ENCODE results near the gene RLF. TPM values are rescaled to one million over a fixed set of nuclear protein-coding genes. Genes with fewer than 3 reads are reported as not detected.
"Not testable (repeated sequence)": the region's sequence is repeated elsewhere in the genome, so short reads cannot be mapped to it uniquely, and the experiment has no call there.

Gene RLF
- total and polyA plus RNA-seq, 5 donors from 2014 or later, result 7.8 to 36.8 (median 9.1) TPM

GRCh38 chr1:40178200-40178599, 17.0 kb downstream of the RLF start:
- Histone ChIP-seq H3K9me3 (ENCODE audit: control insufficient read depth in 2 of 2, low read length in 2 of 2) (no peaks in the 10 kb centered on the region), H3K36me3 (ENCODE audit: control insufficient read depth, insufficient read depth, low read length) (no peaks in the 10 kb centered on the region), H3K4me1 (ENCODE audit: control insufficient read depth, insufficient read depth, low read length, poor library complexity, severe bottlenecking) (peaks cover 39% of the 10 kb centered on the region), H3K4me3 (ENCODE audit: low read depth, low read length) (peak overlapping the region; percentile 40), H3K27ac (ENCODE audit: insufficient read depth, low read length, poor library complexity, severe bottlenecking) (no peak overlapping the region), H3K27me3 (ENCODE audit: control insufficient read depth, insufficient read depth, low read length) (no peaks in the 10 kb centered on the region)
- ATAC-seq (ENCODE audit: low read depth in 2 of 2) (peak in 1 of 2 donors; percentile 44), DNase-seq (peak in 2 of 3 donors; percentile 13 to 54)
- peak overlapping the region in 1 of 3 donors; percentile 5 for H3K27ac Mint-ChIP-seq
- peaks cover 9% of the 10 kb centered on the region for H3K36me3 Mint-ChIP-seq
- H3K4me1 Mint-ChIP-seq, result peaks cover 49 to 86% (median 54%) of the 10 kb centered on the region in 4 donors
- H3K27me3 Mint-ChIP-seq, result no peaks in the 10 kb centered on the region
- peak overlapping the region in 2 of 4 donors; percentile 2 to 14 for H3K4me3 Mint-ChIP-seq
- peaks cover 0 to 1% (median 0%) of the 10 kb centered on the region in 7 donors for H3K9me3 Mint-ChIP-seq

- H3K36me3 Mint-ChIP-seq, result peaks cover 9% of the 10 kb centered on the region
- H3K9me3 Mint-ChIP-seq, result peaks cover 0 to 1% (median 0%) of the 10 kb centered on the region in 7 donors
- DNase-seq, result no peak
- H3K27me3 Mint-ChIP-seq, result no peaks in the 10 kb centered on the region
- peaks cover 56 to 86% (median 64%) of the 10 kb centered on the region in 4 donors for H3K4me1 Mint-ChIP-seq
- ATAC-seq (ENCODE audit: low read depth in 2 of 2), result no peak
- H3K27ac Mint-ChIP-seq, result no peak overlapping the region
- H3K27me3 ChIP-seq (ENCODE audit: control insufficient read depth, insufficient read depth, low read length), result no peaks in the 10 kb centered on the region
- H3K4me1 ChIP-seq (ENCODE audit: control insufficient read depth, insufficient read depth, low read length, poor library complexity, severe bottlenecking), result peaks cover 30% of the 10 kb centered on the region
- no peak overlapping the region for H3K27ac ChIP-seq (ENCODE audit: insufficient read depth, low read length, poor library complexity, severe bottlenecking)
- no peaks in the 10 kb centered on the region for H3K36me3 ChIP-seq (ENCODE audit: control insufficient read depth, insufficient read depth, low read length)
- H3K9me3 ChIP-seq (ENCODE audit: control insufficient read depth in 2 of 2, low read length in 2 of 2), result no peaks in the 10 kb centered on the region
- no peak overlapping the region for H3K4me3 ChIP-seq (ENCODE audit: low read depth, low read length)
- peak overlapping the region in 2 of 4 donors; percentile 9 to 19 for H3K4me3 Mint-ChIP-seq
These were observed 18.4 kb downstream of the RLF start for GRCh38 chr1:40179496-40180089.

GRCh38 chr1:40183055-40183710, 22.0 kb downstream of the RLF start:
- Mint-ChIP-seq H3K27ac (peak overlapping the region in 2 of 3 donors; percentile 24 to 55), H3K4me3 (no peak overlapping the region), H3K36me3 (peaks cover 4% of the 10 kb centered on the region), H3K9me3 (peaks cover 0 to 1% (median 0%) of the 10 kb centered on the region in 7 donors), H3K4me1 (peaks cover 54 to 82% (median 61%) of the 10 kb centered on the region in 4 donors), H3K27me3 (no peaks in the 10 kb centered on the region)
- Histone ChIP-seq H3K4me3 (ENCODE audit: low read depth, low read length) (no peak overlapping the region), H3K4me1 (ENCODE audit: control insufficient read depth, insufficient read depth, low read length, poor library complexity, severe bottlenecking) (peaks cover 44% of the 10 kb centered on the region), H3K27ac (ENCODE audit: insufficient read depth, low read length, poor library complexity, severe bottlenecking) (no peak overlapping the region), H3K36me3 (ENCODE audit: control insufficient read depth, insufficient read depth, low read length) (no peaks in the 10 kb centered on the region), H3K27me3 (ENCODE audit: control insufficient read depth, insufficient read depth, low read length) (no peaks in the 10 kb centered on the region), H3K9me3 (ENCODE audit: control insufficient read depth in 2 of 2, low read length in 2 of 2) (no peaks in the 10 kb centered on the region)
- ATAC-seq (ENCODE audit: low read depth in 2 of 2) (no peak), DNase-seq (peak in 2 of 3 donors; percentile 22 to 43)

GRCh38 chr1:40184193-40184592, 23.0 kb downstream of the RLF start:
- peak overlapping the region in 3 of 4 donors; percentile 6 to 35 (median 7) for H3K4me3 Mint-ChIP-seq
- no peaks in the 10 kb centered on the region for H3K27me3 Mint-ChIP-seq
- H3K27ac Mint-ChIP-seq, result peak overlapping the region in 1 of 3 donors; percentile 0
- peaks cover 4% of the 10 kb centered on the region for H3K36me3 ChIP-seq (ENCODE audit: control insufficient read depth, insufficient read depth, low read length)
- no peaks in the 10 kb centered on the region for H3K27me3 ChIP-seq (ENCODE audit: control insufficient read depth, insufficient read depth, low read length)
- ATAC-seq (ENCODE audit: low read depth in 2 of 2) (no peak), DNase-seq (no peak)
- no peak overlapping the region for H3K27ac ChIP-seq (ENCODE audit: insufficient read depth, low read length, poor library complexity, severe bottlenecking)
- peaks cover 46% of the 10 kb centered on the region for H3K4me1 ChIP-seq (ENCODE audit: control insufficient read depth, insufficient read depth, low read length, poor library complexity, severe bottlenecking)
- no peaks in the 10 kb centered on the region for H3K9me3 ChIP-seq (ENCODE audit: control insufficient read depth in 2 of 2, low read length in 2 of 2)
- H3K4me3 ChIP-seq (ENCODE audit: low read depth, low read length), result no peak overlapping the region
- H3K9me3 Mint-ChIP-seq, result peaks cover 0 to 1% (median 0%) of the 10 kb centered on the region in 7 donors
- H3K36me3 Mint-ChIP-seq, result peaks cover 11% of the 10 kb centered on the region
- H3K4me1 Mint-ChIP-seq, result peaks cover 50 to 80% (median 64%) of the 10 kb centered on the region in 4 donors

GRCh38 chr1:40185951-40186864, 25.0 kb downstream of the RLF start:
- no peaks in the 10 kb centered on the region for H3K27me3 Mint-ChIP-seq
- peak; percentile 94 for ATAC-seq (ENCODE audit: low read depth in 2 of 2)
- Histone ChIP-seq H3K4me3 (ENCODE audit: low read depth, low read length) (peak overlapping the region; percentile 14), H3K27me3 (ENCODE audit: control insufficient read depth, insufficient read depth, low read length) (no peaks in the 10 kb centered on the region), H3K27ac (ENCODE audit: insufficient read depth, low read length, poor library complexity, severe bottlenecking) (peak overlapping the region; percentile 68), H3K9me3 (ENCODE audit: control insufficient read depth in 2 of 2, low read length in 2 of 2) (no peaks in the 10 kb centered on the region), H3K4me1 (ENCODE audit: control insufficient read depth, insufficient read depth, low read length, poor library complexity, severe bottlenecking) (peaks cover 46% of the 10 kb centered on the region), H3K36me3 (ENCODE audit: control insufficient read depth, insufficient read depth, low read length) (peaks cover 21% of the 10 kb centered on the region)
- H3K4me1 Mint-ChIP-seq, result peaks cover 51 to 71% (median 56%) of the 10 kb centered on the region in 4 donors
- DNase-seq, result peak; percentile 23 to 87 (median 55)
- no peaks in the 10 kb centered on the region for H3K9me3 Mint-ChIP-seq
- H3K27ac Mint-ChIP-seq, result peak overlapping the region; percentile 52 to 81 (median 79)
- peaks cover 21% of the 10 kb centered on the region for H3K36me3 Mint-ChIP-seq
- peak overlapping the region; percentile 58 to 81 (median 71) for H3K4me3 Mint-ChIP-seq

GRCh38 chr1:40187399-40187798, 26.2 kb downstream of the RLF start:
- H3K27me3 Mint-ChIP-seq, result no peaks in the 10 kb centered on the region
- H3K4me3 Mint-ChIP-seq, result peak overlapping the region in 3 of 4 donors; percentile 27 to 46 (median 31)
- H3K27ac Mint-ChIP-seq, result peak overlapping the region; percentile 22 to 66 (median 33)
- Histone ChIP-seq H3K4me3 (ENCODE audit: low read depth, low read length) (no peak overlapping the region), H3K9me3 (ENCODE audit: control insufficient read depth in 2 of 2, low read length in 2 of 2) (no peaks in the 10 kb centered on the region), H3K27me3 (ENCODE audit: control insufficient read depth, insufficient read depth, low read length) (no peaks in the 10 kb centered on the region), H3K4me1 (ENCODE audit: control insufficient read depth, insufficient read depth, low read length, poor library complexity, severe bottlenecking) (peaks cover 41% of the 10 kb centered on the region), H3K27ac (ENCODE audit: insufficient read depth, low read length, poor library complexity, severe bottlenecking) (peak overlapping the region; percentile 68), H3K36me3 (ENCODE audit: control insufficient read depth, insufficient read depth, low read length) (peaks cover 24% of the 10 kb centered on the region)
- DNase-seq (no peak), ATAC-seq (ENCODE audit: low read depth in 2 of 2) (no peak)
- H3K9me3 Mint-ChIP-seq, result no peaks in the 10 kb centered on the region
- H3K4me1 Mint-ChIP-seq, result peaks cover 49 to 63% (median 54%) of the 10 kb centered on the region in 4 donors
- H3K36me3 Mint-ChIP-seq, result peaks cover 26% of the 10 kb centered on the region

GRCh38 chr1:40194639-40195038, 33.5 kb downstream of the RLF start:
- H3K4me1 Mint-ChIP-seq, result peaks cover 11 to 30% (median 18%) of the 10 kb centered on the region in 4 donors
- not testable (repeated sequence) for H3K4me1 ChIP-seq (ENCODE audit: control insufficient read depth, insufficient read depth, low read length, poor library complexity, severe bottlenecking); ATAC-seq (ENCODE audit: low read depth in 2 of 2); H3K9me3 Mint-ChIP-seq; H3K27me3 Mint-ChIP-seq; H3K4me3 ChIP-seq (ENCODE audit: low read depth, low read length); H3K9me3 ChIP-seq (ENCODE audit: control insufficient read depth in 2 of 2, low read length in 2 of 2); H3K4me3 Mint-ChIP-seq; H3K27ac ChIP-seq (ENCODE audit: insufficient read depth, low read length, poor library complexity, severe bottlenecking); H3K27ac Mint-ChIP-seq; H3K27me3 ChIP-seq (ENCODE audit: control insufficient read depth, insufficient read depth, low read length); DNase-seq
- H3K36me3 ChIP-seq (ENCODE audit: control insufficient read depth, insufficient read depth, low read length), result peaks cover 54% of the 10 kb centered on the region
- peaks cover 47% of the 10 kb centered on the region for H3K36me3 Mint-ChIP-seq

Data from CD4-positive, CD25-positive, alpha-beta regulatory T cell (primary cell).